RWPE2 (cell line): Measurements from ENCODE around the gene TCERG1L.

ENCODE experiments used
- ATAC-seq: fragments of 200-7000 bp; cut with Tn5 transposase; 3 replicates; pipeline ENCODE4 v1.9.1; 2021; ENCODE audit warnings: low read depth
- DNase-seq: peaks from one replicate; pipeline ENCODE4 v3.0.0-alpha.2; 2020; ENCODE audit warnings: low spot score
- H3K27ac ChIP-seq: fragments of 450-650 bp; 2 replicates; pipeline ENCODE4 v1.5.1; 2017; ENCODE audit warnings: mild to moderate bottlenecking; ENCODE audit not compliant: poor library complexity, severe bottlenecking
- H3K27me3 ChIP-seq: fragments of 250-450 bp; sonication (Bioruptor Pico); 2 replicates; pipeline ENCODE4 v1.5.1; 2021; ENCODE audit warnings: mild to moderate bottlenecking, moderate library complexity; ENCODE audit not compliant: insufficient read depth, poor library complexity, severe bottlenecking
- H3K36me3 ChIP-seq: fragments of 250-450 bp; sonication (Bioruptor Pico); 2 replicates; pipeline ENCODE4 v1.5.1; 2020; ENCODE audit warnings: low read depth, mild to moderate bottlenecking, moderate library complexity
- H3K4me1 ChIP-seq: fragments of 250-450 bp; sonication (Bioruptor Pico); 2 replicates; pipeline ENCODE4 v1.5.1; 2021; ENCODE audit warnings: mild to moderate bottlenecking, moderate library complexity; ENCODE audit not compliant: insufficient read depth, poor library complexity, severe bottlenecking
- H3K4me3 ChIP-seq: fragments of 250-450 bp; sonication (Bioruptor Pico); 2 replicates; pipeline ENCODE4 v1.5.1; 2021; ENCODE audit warnings: mild to moderate bottlenecking, moderate library complexity; ENCODE audit not compliant: severe bottlenecking
- H3K9me3 ChIP-seq: fragments of 250-450 bp; sonication (Bioruptor Pico); 2 replicates; pipeline ENCODE4 v1.5.1; 2021; ENCODE audit warnings: mild to moderate bottlenecking, moderate library complexity; ENCODE audit not compliant: severe bottlenecking
- TF ChIP-seq, protein P1 (sequence below): fragments of 450-650 bp; IDR thresholded peaks from one replicate; pipeline ENCODE4 v1.5.1; 2017; ENCODE audit warnings: mild to moderate bottlenecking, moderate library complexity; ENCODE audit not compliant: poor library complexity, severe bottlenecking

Gene TCERG1L

DNA sequence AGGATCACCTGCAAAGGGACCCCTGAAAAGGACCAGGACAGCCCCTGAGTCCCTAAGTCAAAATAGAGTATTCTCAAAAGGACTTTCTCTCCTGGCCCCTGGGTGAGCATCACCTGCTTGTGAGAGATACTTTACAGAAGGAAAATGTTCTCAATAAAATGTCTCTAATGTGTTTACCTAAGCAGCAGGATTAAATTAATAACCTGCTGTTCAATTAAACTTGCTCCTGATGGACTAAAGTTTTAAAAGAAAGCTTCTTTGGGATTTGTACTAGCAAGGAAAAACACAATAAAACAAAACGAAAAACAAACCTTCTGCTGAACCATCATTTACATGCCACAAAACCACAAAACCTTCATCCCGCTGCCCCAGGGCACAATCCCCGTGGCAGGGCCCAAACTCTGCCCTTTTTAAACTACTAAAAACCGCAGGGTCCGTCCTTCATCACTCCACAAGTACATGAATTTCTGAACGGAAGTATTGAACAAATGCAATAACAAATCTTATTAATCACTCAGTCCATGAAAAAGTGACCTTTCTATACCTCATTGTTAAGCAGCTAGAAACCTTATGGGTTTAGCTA lies 197.7 kb downstream of the TCERG1L start:
- no peaks in the 10 kb centered on the region for H3K4me1 ChIP-seq
- H3K9me3 ChIP-seq: peaks cover 2% of the 10 kb centered on the region
- no peaks in the 10 kb centered on the region for H3K36me3 ChIP-seq
- DNase-seq (no peak), ATAC-seq (no peak)
- no peak overlapping the region for H3K4me3 ChIP-seq
- H3K27ac ChIP-seq: no peak overlapping the region
- TF ChIP-seq, protein P1, sequence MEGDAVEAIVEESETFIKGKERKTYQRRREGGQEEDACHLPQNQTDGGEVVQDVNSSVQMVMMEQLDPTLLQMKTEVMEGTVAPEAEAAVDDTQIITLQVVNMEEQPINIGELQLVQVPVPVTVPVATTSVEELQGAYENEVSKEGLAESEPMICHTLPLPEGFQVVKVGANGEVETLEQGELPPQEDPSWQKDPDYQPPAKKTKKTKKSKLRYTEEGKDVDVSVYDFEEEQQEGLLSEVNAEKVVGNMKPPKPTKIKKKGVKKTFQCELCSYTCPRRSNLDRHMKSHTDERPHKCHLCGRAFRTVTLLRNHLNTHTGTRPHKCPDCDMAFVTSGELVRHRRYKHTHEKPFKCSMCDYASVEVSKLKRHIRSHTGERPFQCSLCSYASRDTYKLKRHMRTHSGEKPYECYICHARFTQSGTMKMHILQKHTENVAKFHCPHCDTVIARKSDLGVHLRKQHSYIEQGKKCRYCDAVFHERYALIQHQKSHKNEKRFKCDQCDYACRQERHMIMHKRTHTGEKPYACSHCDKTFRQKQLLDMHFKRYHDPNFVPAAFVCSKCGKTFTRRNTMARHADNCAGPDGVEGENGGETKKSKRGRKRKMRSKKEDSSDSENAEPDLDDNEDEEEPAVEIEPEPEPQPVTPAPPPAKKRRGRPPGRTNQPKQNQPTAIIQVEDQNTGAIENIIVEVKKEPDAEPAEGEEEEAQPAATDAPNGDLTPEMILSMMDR: no peak
- no peaks in the 10 kb centered on the region for H3K27me3 ChIP-seq

DNA sequence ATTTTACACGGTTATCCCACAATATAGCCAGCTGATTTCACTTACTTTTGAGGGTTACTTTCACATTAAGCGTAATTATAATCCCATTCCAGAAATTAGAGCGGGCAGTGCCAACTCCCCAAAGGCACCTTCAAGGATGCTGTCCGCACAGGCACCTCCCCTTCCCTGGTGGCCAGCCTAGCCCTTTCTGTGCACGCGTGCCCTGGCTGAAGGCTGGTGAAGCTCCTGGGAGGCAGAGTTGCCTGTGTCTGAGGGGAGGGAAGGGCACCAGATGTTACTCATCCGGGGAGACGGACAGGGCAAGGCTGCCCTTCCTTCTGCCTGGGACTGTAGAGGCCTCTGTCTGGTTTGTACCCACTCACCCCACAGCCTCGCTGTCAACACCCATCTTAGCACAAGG lies 198.4 kb downstream of the TCERG1L start:
- Histone ChIP-seq H3K27ac (no peak overlapping the region), H3K36me3 (no peaks in the 10 kb centered on the region), H3K27me3 (no peaks in the 10 kb centered on the region), H3K9me3 (peaks cover 2% of the 10 kb centered on the region), H3K4me3 (no peak overlapping the region), H3K4me1 (no peaks in the 10 kb centered on the region)
- no peak for DNase-seq
- TF ChIP-seq, protein P1: no peak
- no peak for ATAC-seq

DNA sequence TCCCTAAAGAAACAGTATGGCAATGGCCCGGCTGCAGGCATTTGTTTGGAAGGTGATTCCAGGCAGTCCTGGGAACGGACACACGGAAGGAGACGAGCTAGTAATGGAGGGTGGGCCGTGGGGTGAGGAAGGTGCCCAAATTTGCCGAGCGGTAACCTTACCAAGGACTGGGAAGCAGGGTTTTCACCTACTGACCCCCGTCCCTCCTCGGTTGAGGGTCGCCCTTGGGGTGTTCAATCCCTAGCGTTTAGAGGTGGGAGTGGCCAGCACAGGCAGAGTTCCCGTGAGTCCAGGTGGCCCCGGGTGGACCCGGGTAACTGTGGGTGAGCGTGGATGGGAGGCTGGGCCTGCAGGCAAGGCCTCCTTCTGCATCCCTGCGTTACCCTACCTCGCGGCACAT lies 198.8 kb downstream of the TCERG1L start:
- H3K4me1 ChIP-seq: no peaks in the 10 kb centered on the region
- TF ChIP-seq, protein P1: no peak
- H3K36me3 ChIP-seq: no peaks in the 10 kb centered on the region
- no peak overlapping the region for H3K4me3 ChIP-seq
- no peak for DNase-seq
- no peaks in the 10 kb centered on the region for H3K27me3 ChIP-seq
- H3K9me3 ChIP-seq: no peaks in the 10 kb centered on the region
- no peak for ATAC-seq
- no peak overlapping the region for H3K27ac ChIP-seq

DNA sequence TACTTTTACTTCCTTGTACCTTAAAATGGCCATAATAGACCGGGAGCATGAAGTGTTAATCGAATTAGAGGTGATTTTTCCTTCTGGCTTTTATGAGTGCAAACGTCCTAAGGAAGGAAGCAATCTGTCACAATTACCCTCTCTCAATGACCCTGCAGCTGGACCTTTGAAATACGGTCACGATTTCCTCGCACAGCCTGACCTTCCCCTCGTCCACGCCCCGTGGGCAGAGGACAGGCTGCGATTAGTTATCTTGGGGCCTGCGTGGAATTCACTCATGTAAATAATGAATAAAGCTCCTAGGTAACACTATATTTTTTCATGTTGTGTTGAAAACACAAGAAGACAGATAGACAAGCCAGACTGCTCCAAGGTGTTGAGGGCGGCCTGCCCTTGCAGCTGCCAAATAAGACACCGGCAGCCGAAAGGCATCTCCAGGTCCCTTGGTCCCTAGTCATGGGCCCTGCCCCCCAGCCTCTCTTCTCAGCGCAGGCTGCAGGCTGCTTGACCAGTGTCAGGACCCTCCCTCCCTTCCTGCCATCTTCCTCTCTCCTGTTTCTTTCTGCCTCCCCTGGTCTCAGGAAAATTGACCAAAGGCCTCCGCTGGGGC lies 199.9 kb downstream of the TCERG1L start:
- ATAC-seq (no peak), DNase-seq (no peak)
- TF ChIP-seq, protein P1: no peak
- no peaks in the 10 kb centered on the region for H3K9me3 ChIP-seq
- no peaks in the 10 kb centered on the region for H3K4me1 ChIP-seq
- H3K27ac ChIP-seq: no peak overlapping the region
- H3K4me3 ChIP-seq: no peak overlapping the region
- no peaks in the 10 kb centered on the region for H3K27me3 ChIP-seq
- no peaks in the 10 kb centered on the region for H3K36me3 ChIP-seq

DNA sequence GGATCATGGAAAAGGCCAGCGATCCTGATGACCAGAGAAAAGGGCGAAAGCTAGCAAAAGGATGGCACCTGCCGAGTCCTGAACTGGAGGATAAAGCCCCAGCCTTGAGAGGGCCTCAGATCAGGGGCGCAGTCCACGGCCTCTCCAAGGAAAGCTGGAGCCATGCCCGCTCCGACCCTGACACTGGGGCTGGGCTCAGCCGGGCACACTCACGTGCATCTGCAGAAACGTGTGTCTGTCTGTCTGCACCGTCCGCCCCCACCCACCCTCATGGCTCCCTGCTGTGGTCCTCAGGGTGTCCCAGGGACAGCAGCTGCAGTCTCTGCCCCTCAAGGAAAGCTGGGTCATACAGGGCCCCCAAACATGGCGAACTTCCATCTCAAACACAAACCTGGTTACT lies 200.5 kb downstream of the TCERG1L start:
- no peak for ATAC-seq
- Histone ChIP-seq H3K9me3 (no peaks in the 10 kb centered on the region), H3K27me3 (no peaks in the 10 kb centered on the region), H3K4me1 (no peaks in the 10 kb centered on the region), H3K36me3 (no peaks in the 10 kb centered on the region), H3K27ac (no peak overlapping the region), H3K4me3 (no peak overlapping the region)
- DNase-seq: no peak
- TF ChIP-seq, protein P1: no peak
